Anterior cingulate cortex (tissue), 58 donors: Measurements from ENCODE around the gene FOXN4.

Experiments
- DNase-seq, 58 donors: peaks; one replicate each; lab custom pipeline; 2025; lab: John Stamatoyannopoulos, UW

Gene FOXN4

GRCh38 chr12:109287181-109287580, 21.9 kb downstream of the FOXN4 start:
- no peak for DNase-seq

GRCh38 chr12:109286652-109287051, 22.4 kb downstream of the FOXN4 start:
- no peak for DNase-seq

GRCh38 chr12:109286252-109286651, 22.8 kb downstream of the FOXN4 start:
- DNase-seq: no peak

GRCh38 chr12:109284392-109284791, 24.7 kb downstream of the FOXN4 start:
- DNase-seq: no peak

- no peak for DNase-seq
These were observed 27.6 kb downstream of the FOXN4 start for GRCh38 chr12:109281452-109281851.

GRCh38 chr12:109279525-109279924, 29.6 kb downstream of the FOXN4 start:
- DNase-seq: no peak

GRCh38 chr12:109278912-109279311, 30.2 kb downstream of the FOXN4 start:
- DNase-seq: no peak

- DNase-seq: no peak
These were observed 31.0 kb downstream of the FOXN4 start for GRCh38 chr12:109277899-109278762.

GRCh38 chr12:109277255-109277898, 31.7 kb downstream of the FOXN4 start:
- DNase-seq: no peak

- no peak for DNase-seq
These were observed 32.9 kb downstream of the FOXN4 start for GRCh38 chr12:109276160-109276559.

- no peak for DNase-seq
These were observed 33.9 kb downstream of the FOXN4 start for GRCh38 chr12:109275173-109275572.

- DNase-seq: no peak
These were observed 34.7 kb downstream of the FOXN4 start for GRCh38 chr12:109274381-109274780.

- DNase-seq: no peak
These were observed 35.7 kb downstream of the FOXN4 start for GRCh38 chr12:109273354-109273753.

- DNase-seq: no peak
These were observed 37.7 kb downstream of the FOXN4 start for GRCh38 chr12:109271418-109271817.

- no peak for DNase-seq
These were observed 38.6 kb downstream of the FOXN4 start for GRCh38 chr12:109270494-109270893.

GRCh38 chr12:109269428-109269827, 39.7 kb downstream of the FOXN4 start:
- no peak for DNase-seq

GRCh38 chr12:109268896-109269295, 40.2 kb downstream of the FOXN4 start:
- DNase-seq: no peak

- no peak for DNase-seq
These were observed 41.7 kb downstream of the FOXN4 start for GRCh38 chr12:109267361-109267760.

- peak in 1 of 58 donors; percentile 3 for DNase-seq
These were observed 42.8 kb downstream of the FOXN4 start for GRCh38 chr12:109266106-109266879.

- DNase-seq: no peak
These were observed 44.0 kb downstream of the FOXN4 start for GRCh38 chr12:109264943-109265650.
